HG03064 (cell line): Measurements from ENCODE around the gene LRCOL1.

ENCODE experiments used
- ATAC-seq: cut with Tn5 transposase; IDR thresholded peaks from one replicate; pipeline ENCODE4 v1.9.1; 2021; ENCODE audit warnings: low read depth; ENCODE audit not compliant: unreplicated experiment

The LRCOL1 gene

DNA sequence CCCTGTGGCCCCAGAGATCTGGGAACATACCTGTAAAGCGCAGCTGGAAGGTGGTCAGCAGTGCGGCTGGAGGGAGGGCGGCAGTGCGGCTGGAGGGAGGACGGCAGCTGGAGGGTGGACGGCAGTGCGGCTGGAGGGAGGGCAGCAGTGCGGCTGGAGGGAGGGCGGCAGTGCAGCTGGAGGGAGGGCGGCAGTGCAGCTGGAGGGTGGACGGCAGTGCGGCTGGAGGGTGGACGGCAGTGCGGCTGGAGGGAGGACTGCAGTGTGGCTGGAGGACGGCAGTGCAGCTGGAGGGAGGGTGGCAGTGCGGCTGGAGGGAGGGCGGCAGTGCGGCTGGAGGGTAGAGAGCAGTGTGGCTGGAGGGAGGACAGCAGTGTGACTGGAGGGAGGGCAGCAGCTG lies 23.5 kb downstream of the LRCOL1 start:
- ATAC-seq: no peak

DNA sequence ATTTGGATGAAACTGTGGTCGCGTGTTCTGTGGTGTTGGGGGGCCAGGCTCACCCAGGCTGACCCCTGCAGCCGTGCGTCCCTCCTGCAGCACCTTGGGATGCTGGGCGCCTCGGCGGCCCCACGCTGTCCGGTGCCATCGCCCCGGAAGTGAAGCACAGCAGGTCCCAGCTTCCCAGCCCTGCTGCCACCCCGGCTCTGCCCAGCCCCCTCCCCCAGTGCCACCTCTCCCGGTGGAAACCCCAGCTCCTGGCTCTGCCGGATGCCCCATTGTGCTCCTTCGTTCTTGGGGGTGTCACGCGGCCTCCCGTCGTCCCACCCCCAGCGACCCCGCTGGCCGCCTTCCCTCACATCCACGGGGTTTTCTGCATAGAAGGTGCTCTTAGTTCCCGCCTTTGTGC lies 25.2 kb downstream of the LRCOL1 start:
- ATAC-seq: no peak

DNA sequence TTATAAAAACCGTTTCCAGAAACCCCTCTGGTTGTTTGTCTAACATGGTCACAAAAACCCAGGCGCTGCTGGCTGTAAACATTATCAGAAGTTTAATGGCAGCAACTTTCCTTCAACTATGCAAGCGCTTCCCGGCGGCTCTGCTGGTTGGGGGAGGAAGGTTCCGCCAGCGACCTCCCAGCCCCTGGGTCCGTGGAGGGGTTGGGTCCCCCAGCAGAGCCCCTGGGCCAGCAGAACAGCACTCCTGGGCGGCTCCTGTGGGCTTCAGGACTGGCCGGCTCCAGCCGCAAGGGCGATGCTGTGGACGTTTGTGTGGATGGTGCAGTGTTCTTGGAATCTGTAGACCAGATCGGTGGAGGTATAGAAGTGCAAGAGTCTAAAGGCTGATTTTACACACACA lies 26.0 kb downstream of the LRCOL1 start:
- ATAC-seq: no peak

DNA sequence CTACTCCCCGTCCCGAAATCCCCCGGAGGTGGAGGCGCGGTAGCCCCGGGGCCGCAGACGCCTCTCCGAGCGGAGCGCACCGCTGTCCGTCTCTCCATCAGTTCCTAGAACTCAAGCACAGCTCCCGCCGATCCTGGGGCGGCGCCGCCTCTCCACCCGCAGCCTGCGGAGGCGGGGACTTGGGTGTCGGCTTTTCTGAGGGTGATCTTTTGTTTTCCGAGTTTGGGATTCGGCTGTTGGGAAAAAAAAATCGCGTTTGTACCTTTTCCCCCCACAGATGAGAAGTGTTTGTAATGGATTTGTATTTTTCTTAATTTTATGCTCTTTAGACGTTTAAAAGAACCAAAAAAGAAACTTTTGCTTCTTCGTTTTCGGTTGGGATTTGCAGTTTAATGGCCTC lies 26.6 kb downstream of the LRCOL1 start:
- no peak for ATAC-seq

DNA sequence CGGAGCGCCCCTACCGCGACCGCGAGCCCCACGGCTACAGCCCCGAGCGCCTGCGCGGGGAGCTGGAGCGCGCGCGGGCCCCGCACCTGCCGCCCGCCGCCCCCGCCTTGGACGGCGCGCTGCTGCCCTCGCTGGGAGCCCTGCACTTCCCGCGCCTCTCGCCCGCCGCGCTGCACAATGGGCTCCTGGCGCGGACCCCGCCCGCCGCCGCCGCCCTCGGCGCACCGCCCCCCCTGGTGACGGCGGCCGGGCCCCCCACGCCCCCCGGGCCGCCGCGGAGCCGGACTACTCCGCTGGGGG lies 27.0 kb downstream of the LRCOL1 start:
- ATAC-seq: no peak

DNA sequence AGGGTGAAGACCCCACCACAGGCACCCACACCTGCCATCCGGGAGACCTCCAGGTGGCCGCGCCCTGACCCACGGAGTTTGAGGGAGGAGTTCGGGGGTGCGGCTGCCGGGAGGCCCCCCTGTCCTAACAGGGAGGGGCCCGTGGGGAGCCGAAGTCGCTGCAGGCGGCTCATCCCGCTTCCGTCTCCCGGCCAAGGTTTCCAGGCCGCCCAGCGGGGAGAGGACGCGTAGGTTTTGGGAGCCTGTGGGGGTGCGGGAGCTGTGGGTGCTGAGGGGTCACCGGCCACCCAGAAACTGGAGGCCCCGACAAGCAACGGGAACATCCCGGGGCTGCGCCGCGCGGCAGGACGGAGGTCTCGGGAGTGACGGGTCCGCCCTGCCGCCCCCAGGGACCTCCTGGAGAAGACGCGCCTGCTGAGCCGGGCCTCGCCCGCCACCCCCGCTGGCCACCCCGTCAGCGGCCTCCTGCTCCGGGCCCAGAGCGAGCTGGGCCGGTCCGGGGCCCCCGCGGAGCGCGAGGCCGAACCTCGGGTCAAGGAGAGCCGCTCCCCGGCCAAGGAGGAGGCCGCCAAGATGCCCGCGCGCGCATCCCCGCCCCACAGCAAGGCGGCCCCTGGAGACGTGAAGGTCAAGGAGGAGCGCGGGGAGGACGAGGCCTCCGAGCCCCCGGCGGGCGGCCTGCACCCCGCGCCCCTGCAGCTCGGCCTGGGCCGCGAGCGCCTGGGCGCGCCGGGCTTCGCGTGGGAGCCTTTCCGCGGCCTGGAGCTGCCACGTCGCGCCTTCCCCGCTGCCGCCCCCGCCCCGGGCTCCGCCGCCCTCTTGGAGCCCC lies 27.6 kb downstream of the LRCOL1 start:
- no peak for ATAC-seq

DNA sequence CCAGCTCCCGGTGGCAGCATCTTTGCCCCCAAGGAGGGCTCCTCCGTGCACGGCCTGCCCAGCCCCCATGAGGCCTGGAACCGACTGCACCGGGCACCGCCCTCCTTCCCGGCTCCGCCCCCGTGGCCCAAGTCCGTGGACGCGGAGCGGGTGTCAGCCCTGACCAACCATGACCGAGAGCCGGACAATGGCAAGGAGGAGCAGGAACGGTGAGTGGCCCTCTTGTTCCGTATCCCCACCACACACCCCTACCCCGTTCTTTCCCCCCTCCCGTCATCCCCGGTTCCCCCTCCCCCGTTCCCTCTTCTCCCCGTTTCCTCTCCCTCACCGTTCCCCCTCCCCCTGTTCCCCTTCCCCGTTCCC lies 28.3 kb downstream of the LRCOL1 start:
- no peak for ATAC-seq

DNA sequence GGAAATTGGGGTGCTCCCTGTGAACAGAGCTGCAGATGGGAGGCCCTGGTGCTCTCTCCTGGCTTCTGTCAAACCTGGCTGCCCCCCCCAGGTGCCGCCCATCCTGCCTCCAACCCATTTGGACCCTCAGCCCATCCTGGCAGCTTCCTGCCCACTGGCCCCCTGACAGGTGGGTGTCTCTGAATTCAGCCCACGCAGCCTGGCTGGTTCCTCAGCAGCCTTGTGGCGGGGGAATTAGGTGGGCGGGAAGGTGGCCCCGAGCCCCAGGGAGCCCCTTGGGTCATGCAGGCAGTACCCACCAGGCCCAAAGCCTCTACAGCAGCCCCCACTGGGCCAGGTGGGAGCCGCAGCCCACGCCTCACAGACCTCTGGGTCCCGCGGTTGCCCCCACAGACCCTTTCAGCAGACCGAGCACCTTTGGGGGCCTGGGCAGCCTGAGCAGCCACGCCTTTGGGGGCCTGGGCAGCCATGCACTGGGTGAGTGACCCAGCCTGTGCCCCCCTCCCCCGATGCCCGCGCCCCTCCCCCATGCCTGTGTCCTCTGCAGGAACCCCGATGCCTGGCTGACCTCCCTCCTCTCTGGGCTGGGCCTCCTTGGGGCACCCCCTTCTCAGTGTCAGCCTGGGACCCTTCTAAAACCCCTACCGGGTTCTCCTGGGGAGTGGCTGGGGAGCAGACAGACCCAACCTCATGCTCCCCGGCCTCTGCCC lies 28.9 kb downstream of the LRCOL1 start:
- no peak for ATAC-seq

DNA sequence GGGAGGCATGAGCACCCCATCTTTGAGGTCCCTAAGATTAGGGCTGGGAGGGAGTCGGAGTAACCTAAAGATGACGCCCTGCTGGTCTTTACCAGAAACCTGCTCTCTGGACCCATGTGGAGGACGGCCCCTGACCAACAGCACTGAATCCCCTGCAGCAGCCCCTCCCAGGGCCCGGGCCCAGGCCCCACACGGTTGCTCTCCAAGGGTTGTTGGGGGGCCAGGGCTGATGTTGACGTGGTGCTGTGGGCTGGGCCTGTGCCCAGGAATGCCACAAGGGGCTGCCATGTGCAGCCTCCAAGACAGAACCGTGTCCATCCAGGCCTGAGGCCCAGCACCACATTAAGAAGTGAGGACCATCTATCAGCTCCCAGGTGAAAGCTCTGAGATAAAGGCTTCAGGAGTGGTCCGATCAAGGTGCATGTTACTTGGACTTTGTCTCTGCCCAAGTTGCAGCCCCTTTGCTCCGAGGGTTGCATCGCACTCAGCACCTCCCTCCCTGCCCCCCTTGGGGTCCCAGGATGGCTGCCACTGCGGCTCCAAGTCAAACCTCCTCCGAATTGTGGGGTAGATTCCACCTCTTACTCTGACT lies 29.6 kb downstream of the LRCOL1 start:
- no peak for ATAC-seq

DNA sequence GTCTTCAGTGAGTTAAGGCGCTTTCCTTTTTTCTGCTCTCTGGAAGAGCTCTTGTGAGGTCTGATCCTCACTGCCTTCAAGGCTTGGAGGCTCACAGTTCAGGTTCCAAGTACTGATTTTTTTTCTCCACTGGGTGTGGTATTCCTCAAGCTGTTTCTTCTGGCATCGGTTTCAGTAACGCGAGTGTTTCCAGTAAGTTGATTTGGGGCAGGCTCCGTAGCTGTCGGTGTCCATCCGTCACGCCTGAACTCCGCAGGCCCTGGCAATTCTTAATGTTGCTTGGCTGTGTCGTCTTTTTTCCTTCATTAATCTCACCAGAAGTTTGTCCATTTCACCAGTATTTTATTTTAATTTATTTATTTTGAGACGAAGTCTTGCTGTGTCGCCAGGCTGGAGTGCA lies 30.6 kb downstream of the LRCOL1 start:
- ATAC-seq: no peak

DNA sequence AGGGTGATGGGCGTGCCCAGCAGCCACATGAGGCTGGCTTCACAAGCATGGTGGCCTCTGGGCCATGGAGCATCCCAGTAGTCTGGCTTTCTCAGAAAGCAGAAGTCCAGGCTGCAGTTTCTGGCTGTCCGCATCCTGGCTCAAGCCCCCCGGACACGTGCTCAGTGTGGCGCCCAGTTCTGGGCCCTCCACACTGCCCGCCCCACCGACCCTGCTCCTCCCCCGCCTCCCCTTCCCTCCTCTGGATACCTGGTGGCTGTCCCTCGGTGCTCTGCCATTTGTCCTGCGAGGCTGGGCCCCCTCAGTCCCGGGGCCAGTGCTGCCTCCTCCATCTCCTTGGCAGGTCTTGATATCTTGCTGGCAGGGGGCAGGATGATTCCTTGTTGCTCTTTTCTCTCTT lies 31.6 kb downstream of the LRCOL1 start:
- no peak for ATAC-seq

DNA sequence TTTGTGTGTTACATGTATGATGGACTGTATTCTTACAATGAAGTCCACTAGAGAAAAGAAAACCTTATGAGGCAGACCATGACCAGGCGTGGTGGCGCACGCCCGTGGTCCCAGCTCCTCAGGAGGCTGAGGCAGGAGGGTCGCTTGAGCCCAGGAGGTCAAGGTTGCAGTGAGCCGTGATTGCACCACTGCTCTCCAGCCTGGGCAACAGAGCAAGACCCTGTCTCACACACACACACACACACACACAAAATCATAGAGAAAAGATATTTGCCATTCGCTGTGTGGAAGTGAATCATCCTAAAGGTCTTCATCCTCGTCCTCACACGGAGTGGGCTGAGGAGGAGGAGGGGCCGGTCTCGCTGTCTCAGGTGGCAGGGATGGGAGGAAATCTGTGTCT lies 32.3 kb downstream of the LRCOL1 start:
- no peak for ATAC-seq

DNA sequence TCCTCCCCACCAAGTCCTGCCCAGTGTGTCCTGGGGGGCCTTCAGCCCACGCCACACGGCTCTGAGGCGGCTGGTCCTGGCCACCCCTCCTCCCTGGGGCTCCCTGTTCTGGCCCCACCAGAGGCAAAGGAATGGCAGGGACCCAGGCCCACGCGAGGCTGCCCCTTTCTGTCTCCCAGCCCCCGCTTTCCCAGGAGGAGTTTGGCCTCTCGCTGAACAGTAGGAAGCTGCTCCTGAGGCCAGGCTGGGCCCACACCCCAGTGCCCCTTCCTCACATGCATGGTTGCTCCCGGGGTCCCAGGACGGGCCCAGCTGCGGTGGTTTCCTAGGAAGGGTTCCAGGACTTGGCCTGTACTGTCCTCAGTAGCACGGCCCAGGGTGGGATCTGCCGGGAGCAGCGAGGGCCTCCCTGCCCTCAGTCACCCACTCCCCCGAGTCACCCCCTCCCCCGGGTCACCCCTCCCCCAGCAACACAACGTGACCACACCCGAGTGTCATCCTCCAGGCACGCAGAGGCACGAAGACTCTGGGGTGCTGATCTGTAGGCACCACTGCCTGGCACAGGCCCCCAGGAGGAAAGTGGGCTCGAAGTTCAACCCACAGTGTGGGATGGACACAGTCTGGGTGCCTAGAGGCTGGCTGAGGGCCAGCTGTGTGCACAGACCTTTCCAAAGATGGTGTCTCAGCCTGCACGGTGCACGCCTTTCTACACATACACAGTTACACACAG lies 33.0 kb downstream of the LRCOL1 start:
- ATAC-seq: no peak

DNA sequence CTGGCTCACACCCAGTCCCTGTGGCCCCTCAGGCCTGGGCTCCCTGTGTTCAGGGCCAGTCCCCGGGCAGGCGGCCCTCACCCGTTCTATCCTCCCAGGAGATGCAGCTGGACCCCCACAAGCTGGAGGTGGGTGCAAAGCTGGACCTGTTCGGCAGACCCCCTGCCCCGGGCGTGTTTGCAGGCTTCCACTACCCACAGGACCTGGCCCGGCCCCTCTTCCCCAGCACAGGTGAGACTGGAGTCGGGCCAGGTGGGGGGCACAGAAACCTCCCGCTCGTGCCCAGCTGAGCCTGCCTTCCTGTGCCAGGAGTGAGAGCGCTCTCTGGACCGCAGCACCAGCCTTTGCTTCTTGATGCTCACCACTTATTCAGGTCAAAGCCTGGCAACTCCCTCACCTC lies 33.7 kb downstream of the LRCOL1 start:
- no peak for ATAC-seq

DNA sequence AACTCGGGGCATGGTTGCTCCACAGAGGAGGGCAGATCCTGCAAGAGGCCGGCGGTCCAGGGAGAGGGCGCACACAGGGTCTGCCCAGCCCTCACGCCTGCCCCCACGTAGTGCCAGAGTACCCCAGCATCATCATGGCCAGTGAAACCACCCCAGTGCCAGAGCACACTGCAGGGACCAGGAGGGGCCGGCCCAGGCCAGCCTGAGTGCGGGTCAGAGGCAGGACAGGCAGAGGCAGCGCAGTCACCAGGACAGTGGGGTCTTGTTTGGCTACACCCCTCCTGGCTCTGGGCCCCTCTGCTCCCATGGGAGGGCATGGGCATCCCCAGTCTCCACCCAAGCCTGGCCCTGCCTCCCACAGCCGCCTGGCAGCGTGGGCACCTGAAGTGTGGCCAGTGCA lies 34.7 kb downstream of the LRCOL1 start:
- no peak for ATAC-seq

DNA sequence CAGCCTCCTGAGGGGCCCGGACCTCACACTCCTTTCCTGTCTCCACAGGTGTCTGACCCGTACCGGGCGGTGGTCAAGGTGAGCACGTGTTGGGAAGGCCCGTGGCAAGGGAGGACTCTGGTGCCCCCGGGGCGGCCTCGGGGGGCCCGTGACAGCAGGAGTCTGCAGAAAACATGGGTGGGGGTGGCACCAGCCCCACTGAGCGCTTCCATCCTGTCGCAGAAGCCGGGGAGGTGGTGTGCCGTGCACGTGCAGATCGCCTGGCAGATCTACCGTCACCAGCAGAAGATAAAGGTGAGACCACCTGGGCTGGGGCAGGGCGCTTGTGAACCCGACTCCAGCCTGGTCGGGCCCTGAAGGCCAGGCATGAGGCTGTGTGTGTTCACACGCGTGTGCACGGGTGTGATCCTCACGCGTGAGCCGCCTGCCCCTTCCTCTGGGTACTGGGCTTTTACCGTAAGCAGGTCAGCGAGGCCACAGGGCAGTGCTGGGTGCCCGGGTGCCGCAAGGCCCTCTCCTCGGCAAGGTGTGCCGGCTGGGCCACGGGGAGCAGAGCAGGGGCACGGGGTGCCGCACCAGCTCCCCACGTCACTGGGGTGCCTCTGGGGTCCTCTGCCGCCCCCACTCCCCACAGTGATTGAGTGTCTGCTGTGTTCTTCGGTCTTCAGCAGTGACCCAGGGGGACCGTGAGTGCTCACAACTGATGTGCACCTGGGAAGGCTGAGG lies 35.9 kb downstream of the LRCOL1 start:
- ATAC-seq: no peak

DNA sequence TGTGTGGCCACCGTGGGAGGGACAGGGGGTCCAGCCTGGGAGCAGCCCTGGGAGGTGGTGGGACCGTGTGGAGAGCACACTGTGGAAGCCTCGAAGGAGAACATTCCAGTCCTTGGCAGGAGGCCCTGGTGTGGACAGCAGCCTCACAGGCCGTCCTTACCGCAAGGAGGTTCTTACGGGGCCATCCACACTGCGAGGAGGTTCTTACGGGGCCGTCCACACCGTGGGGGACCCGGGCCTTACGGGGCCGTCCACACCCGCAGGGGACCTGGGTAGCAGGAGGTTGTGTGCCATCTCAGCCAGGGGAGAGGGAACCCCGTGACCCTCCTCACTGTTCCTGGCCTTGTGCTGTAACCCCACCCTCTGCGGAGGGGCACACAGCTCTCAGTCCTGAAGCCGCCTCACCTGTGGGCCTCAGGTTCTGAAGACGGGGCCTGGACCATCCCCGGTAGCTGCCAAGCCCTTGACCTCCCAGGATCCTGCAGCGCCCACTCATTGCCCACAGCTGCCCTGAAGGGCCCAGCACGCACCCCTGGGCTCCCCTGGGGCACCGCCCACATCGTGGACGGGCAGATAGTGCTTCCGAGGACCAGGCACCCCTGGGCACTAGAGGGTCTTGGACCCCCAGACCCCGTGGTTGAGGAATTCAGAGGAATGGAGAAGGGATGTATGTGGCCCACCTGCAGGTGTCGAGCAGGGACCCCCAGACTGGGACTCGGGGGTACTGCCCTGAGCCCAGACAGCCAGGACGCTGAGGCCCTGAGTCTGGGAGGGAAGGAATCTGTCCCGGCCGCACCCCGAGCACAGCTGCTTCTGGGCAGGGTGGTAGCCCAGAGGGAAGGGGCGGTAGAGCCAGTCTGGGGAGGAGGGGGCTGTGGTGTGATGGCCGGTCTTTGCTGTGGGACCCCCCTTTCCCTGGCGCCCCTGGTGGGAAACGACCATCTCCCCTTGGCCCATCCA lies 37.3 kb downstream of the LRCOL1 start:
- ATAC-seq: no peak

DNA sequence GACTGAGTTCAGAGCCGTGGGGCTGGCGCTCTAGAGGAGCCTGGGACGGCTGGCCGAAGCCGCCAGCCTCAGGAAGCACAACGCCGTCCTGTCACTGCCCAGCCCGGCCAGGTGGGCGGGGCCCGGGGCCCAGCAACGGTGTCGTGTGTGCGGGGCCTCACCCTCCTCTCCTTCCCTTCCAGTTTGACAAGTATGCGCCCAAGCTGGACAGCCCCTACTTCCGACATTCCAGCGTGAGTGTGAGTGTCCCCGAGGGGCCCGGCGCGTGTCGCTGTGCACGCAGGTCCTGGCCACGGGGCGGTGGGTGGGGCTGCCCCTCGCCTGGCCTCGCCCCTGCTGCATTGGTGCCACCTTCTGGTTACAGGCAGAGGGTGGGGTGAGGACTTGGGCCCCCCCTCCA lies 38.3 kb downstream of the LRCOL1 start:
- no peak for ATAC-seq

DNA sequence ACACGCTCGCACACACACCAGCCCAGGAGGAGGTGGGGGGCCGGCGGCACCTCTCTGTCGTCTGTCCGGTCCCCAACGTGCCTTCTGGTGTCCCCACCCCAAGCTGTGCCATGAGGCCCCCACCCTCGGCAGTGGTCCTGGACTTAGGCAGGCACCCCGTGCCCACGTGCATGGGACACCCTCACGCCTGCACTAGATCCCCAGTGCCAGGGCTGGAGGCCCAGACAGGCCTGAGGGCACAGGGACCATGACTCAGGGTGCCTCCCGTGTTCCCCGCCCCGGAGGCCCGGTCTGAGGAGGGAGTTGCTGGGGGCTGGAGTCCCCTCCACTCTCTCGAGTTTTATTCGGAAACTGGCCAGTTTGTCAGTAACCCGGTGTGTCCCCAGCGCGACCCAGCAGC lies 38.8 kb downstream of the LRCOL1 start:
- ATAC-seq: no peak

DNA sequence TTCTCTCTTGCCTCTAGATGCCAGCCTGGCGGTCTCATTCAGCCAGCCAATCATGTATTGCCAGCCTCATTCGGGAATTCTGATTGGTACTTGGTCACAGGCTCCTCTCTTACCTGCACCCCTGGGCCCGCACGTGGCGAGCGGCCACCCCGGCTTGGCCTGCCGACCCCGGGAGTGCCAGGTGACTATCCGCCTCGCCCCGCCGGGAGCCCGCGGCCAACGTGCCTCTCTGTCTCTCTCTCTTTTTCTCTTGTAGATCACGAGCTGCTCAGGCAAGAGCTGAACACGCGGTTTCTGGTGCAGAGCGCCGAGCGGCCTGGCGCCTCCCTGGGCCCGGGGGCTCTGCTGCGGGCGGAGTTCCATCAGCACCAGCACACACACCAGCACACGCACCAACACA lies 39.3 kb downstream of the LRCOL1 start:
- no peak for ATAC-seq
